GM19328 (cell line): Measurements from ENCODE around the gene LIN7C.
"Not testable (repeated sequence)": the region's sequence is repeated elsewhere in the genome, so short reads cannot be mapped to it uniquely, and the experiment has no call there.

Experiments
- ATAC-seq: cut with Tn5 transposase; IDR thresholded peaks from one replicate; pipeline ENCODE4 v1.9.1; 2021; ENCODE audit warnings: mild to moderate bottlenecking, moderate library complexity; ENCODE audit not compliant: unreplicated experiment

Gene LIN7C

DNA sequence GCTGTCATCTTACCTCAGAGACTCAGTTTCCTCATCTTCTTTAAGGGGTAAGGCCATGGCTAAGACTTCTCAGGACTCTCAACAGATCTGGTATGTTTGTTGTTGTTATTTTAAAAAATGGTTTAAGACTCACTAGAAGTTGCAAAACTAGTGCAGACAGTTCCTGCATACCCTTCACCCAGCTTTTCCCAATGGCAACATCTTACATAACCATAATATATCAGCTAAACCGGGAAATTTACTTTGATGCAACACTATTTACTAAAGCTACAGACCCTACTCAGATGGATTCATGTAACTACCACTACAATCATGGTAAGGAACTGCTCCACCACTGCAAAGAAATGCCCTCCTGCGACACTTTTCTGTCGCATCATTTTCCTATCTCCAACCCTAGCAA is 54.4 kb downstream of the LIN7C start:
- ATAC-seq: no peak

DNA sequence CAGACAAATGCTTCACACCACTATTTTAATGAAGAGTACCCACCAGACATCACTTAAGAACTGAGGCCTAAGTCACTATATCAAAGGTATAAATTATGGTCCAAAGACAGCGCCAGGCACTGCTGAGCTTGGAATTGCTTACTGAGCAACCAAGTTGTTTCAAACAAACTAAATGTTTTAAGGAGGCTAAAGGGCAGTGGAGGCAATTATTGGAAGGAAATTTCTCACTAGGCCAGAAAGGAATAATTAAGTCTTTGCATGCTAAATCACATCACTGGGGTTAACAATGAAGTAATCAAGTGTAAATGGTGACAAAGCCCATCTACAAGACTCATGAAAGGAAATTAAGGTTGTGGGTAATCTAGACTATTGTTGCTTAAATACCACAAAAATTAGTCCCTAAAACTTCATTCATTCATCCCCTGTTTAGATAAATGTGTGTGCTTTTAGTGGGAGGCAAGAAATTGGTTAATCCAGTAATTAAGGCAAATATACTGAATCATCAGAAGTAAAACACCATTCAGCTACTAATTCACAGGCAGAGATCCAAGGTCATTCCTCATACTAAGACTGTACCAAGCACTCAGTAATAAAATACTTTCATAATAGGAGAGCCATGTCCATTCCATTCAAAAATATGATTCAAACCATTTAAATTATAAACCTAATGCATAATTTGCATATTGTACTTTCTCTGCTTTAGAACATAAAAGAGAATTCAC is 55.2 kb downstream of the LIN7C start:
- no peak for ATAC-seq

DNA sequence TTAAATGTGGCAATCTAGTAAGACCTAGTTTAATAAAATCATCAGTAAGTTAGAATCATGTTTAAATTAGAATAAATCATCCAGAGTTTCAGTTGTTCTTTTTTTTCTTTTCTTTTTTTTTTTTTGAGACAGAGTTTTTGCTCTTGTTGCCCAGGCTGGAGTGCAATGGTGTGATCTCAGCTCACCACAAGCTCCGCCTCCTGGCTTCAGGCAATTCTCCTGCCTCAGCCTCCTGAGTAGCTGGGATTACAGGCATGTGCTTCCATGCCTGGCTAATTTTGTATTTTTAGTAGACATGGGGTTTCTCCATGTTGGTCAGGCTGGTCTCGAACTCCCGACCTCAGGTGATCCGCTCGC is 58.4 kb downstream of the LIN7C start:
- ATAC-seq: not testable (repeated sequence)

DNA sequence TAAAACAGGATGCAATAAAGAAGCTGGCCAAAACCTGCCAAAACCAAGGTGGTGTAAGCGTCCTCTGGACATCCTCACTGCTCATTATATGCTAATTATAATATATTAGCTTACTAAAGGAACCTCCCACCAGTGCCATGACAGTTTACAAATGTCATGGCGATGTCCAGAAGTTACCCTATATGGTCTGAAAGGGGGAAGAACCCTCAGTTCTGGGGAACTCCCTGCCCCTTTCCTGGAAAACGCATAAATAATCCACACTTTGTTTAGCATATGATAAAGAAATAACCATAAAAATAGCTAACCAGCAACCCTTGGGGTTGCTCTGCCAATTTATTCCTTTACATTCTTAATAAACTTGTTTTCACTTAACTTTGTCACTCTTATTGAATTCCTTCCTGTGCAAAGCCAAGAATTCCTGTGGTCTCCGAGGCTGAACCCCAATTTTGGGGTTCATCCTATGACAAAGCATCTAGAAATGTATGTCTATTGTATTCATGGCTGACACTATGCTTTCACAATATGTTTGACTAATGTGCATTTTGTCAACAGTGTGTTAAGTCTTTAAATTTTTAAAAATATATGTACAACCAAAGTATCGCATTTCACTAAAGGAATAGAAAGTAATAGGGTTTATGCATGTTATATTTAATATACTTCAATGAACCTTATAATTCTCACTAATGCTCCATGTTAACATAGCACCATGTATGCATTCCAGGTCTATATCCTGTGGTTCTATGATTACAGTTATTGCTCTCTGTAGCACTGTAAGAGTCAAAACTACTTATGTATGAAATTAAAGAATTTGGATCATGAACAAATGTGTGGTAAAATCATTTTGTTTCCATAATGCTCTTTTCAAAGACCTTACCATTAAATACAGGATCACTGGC is 59.0 kb downstream of the LIN7C start:
- no peak for ATAC-seq

DNA sequence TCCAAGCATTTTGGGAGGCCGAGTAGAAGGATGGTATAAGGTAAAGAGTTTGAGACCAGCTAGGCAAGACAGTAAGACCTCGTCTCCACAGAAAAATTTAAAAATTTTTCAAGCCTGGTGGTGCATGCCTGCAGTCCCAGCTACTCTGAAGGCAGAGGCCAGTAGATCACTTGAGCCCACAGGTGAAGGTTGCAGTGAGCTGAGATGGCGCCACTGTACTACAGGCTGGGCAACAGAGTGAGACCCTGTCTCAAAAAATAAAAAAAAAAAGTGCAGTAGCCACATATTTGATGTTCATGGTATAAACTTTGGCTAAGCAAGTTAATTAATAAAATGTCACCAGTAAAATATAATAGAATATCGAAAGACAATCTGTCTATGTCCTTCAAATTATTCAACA is 60.9 kb downstream of the LIN7C start:
- ATAC-seq: no peak

DNA sequence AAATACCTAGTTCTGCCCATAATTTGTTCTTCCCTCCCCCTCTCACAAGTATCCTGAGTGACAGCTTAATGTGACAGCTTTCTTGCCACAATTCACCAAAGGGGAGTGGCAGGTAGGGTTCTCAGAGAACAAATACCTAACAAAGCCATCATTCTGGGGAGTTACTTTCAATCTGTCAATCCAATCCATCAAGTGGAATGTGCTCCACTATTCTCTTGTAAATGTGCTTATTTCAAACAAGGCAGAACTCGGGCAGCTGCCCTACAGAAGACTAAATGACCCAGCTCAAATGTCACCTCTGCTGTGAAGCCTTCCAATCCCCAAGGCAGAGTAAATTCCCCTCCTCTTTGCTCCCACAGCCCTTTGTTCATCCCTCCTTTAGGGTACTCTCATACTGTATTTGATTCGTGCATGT is 61.8 kb downstream of the LIN7C start:
- no peak for ATAC-seq
